Frontal cortex (tissue), 4 donors: Measurements from ENCODE around the gene FAM156B. TPM values are rescaled to one million over a fixed set of nuclear protein-coding genes. Genes with fewer than 3 reads are reported as not detected.
"Not testable (repeated sequence)": the region's sequence is repeated elsewhere in the genome, so short reads cannot be mapped to it uniquely, and the experiment has no call there.

Experiments
- DNase-seq, 2 donors: peaks; one replicate each; pipeline ENCODE4 v3.0.0; 2012; ENCODE audit warnings: low spot score in 2 of 2
- FAIRE-seq: peaks from 2 replicates; lab custom pipeline; 2012; peaks lifted over from hg19 to GRCh38; lab: Jason Lieb, UNC
- total RNA-seq: library from RNA; depleted of rRNA; stranded (reverse); fragments of >200 nt; gene quantifications from one replicate; pipeline ENCODE4 v1.2.3, GENCODE V29; 2014
- donor health status: control.
- donor health status: control.
- donor health status: control.

FAM156B gene
- total RNA-seq, 1 donor from 2014 or later, result 22.0 TPM

- FAIRE-seq, DNase-seq: not testable (repeated sequence)
Observed at GRCh38 chrX:52913681-52914080, 16.6 kb downstream of the FAM156B start.

GRCh38 chrX:52914704-52915103, 17.6 kb downstream of the FAM156B start:
- DNase-seq, FAIRE-seq: not testable (repeated sequence)

GRCh38 chrX:52923781-52924241, 26.7 kb downstream of the FAM156B start:
- DNase-seq (no peak), FAIRE-seq (no peak)

DNA sequence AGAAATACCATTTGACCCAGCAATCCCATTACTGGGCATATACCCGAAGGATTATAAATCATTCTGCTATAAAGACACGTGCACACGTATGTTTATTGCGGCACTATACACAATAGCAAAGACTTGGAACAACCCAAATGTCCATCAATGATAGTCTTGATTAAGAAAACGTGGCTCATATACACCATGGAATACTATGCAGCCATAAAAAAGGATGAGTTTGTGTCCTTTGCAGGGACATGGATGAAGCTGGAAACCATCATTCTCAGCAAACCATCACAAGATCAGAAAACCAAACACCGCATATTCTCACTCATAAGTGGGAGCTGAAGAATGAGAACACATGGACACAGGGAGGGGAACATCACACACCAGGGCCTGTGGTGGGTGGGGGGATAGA, 33.1 kb downstream of the FAM156B start:
- not testable (repeated sequence) for DNase-seq, FAIRE-seq

DNA sequence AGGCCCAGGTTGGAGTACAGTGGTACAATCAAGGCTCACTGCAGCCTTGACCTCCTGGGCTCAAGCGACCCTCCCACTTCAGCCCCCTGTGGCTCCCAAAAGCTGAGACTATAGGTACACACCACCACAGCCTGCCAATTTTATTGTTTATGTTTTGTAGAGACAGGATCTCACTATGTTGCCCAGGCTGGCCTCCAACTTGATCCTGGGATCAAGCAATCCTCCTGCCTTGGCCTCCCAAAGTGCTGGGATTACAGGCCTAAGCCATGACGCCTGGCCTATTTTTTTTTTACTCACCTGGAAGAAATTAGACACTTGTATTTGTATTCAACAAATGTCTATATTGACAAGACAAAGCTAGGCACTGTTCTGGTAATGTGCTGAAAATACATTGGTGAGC, 36.1 kb downstream of the FAM156B start:
- DNase-seq, result no peak

GRCh38 chrX:52933976-52934703, 37.0 kb downstream of the FAM156B start:
- DNase-seq (no peak), FAIRE-seq (no peak)

More for the DNA sequence above, 36.1 kb downstream of the FAM156B start:
- no peak for FAIRE-seq

GRCh38 chrX:52934704-52935469, 37.8 kb downstream of the FAM156B start:
- FAIRE-seq, result no peak
- DNase-seq, result peak; percentile 74 to 75

DNA sequence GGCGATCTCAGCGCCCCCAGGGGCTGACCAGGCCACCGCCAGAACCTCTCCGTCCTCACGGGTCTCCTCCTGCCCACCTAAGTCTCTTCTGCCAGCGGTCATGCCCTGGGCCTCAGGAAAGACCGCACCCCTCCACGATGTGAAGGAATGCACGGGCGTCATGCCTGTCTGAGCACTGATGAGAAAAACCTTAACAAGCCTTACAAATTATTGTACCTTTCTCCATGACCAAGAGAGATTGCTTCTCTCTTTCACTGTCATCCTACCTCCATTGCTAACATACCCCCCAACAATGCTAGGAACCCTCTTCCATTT, 38.3 kb downstream of the FAM156B start:
- not testable (repeated sequence) for FAIRE-seq, DNase-seq

GRCh38 chrX:52940704-52941103, 43.6 kb downstream of the FAM156B start:
- DNase-seq, FAIRE-seq: not testable (repeated sequence)

- not testable (repeated sequence) for DNase-seq, FAIRE-seq
Observed at GRCh38 chrX:52941728-52942127, 44.6 kb downstream of the FAM156B start.

DNA sequence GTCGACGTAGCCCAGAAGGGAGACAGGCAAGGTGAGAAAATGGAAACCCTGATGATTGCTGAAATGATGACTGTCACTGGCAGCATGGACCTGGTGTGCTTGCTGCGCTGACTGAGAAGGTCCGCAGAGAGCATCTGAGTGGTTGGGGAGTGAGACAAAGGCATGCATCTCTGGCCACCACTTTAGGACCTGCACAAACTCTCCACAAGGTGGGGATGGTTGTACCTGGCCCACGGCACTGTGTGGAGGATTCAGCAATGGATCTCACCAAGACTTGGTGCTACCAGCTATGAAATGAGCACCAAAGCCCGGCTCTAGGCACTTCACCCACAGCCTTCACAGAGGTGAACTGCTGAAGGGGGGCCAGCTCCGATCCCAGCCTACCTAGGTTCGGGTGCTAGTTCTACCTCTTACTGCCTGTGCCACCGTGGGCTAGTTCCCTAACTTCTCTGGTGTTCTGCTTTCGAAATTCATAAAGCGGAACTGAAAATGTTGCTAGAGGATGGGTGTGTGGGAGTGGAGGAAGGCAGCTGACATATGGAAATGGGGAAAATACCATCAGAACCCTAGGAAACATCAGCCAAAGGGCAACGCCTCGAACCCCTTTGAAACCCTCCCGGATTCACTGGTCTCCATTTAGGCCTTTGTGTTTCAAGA, 48.8 kb downstream of the FAM156B start:
- DNase-seq, FAIRE-seq: not testable (repeated sequence)

DNA sequence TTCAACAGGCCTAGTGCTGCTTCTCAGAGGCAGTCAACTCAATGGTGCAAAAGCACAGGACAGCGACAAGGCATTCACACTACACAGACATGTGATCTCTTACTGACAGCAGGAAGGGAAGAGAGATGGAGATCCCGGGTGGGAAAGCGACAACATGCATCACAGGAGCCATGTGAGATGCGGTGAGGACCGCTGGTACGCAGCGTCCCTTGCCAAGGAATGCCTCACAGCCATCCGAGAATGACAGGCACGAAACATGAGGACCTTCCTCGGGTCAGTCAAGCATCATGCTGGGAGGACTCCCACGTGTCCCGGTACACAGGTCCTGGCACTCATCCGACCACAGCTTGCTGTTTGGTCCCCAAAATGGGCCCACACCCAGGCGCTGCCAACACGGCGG, 50.4 kb downstream of the FAM156B start:
- FAIRE-seq, DNase-seq: not testable (repeated sequence)

DNA sequence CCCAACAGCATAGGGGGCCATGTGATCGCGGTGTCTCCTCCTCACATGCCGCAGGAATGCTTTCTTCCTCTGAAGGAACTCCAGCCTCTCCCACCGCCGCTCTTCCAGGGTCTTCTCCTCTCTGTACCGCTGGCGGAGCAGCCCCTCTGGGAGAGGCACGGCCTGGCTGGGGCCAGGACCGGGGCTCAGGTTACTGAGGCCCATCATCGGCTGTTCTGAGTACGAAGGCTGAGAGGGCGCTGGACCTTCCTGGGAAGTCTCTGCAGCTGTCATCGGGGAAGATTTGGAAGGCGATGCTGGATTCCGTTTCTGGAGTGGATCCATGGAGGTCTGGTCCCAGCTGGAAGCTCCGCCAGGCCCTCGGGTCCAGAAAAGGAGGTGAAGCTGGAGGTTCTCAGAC, 51.1 kb downstream of the FAM156B start:
- DNase-seq, FAIRE-seq: not testable (repeated sequence)

DNA sequence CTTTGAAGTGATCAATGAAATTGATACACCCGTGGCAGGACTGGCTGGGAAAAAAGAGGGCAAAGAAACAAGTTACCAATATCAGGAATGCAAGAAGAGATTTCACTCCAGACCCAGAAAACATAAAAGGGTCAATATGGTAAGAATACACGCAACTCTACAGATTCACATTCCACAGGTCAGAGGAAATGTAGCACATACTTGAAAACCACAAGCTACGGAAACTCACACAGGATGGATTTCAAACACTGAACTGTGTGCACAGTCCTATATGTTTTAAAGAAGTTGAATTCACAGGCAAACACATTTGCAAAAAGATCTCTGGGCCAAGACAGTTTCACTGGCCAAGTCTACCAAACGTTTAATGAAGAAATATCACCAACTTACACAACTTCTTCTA, 52.2 kb downstream of the FAM156B start:
- FAIRE-seq, DNase-seq: not testable (repeated sequence)

DNA sequence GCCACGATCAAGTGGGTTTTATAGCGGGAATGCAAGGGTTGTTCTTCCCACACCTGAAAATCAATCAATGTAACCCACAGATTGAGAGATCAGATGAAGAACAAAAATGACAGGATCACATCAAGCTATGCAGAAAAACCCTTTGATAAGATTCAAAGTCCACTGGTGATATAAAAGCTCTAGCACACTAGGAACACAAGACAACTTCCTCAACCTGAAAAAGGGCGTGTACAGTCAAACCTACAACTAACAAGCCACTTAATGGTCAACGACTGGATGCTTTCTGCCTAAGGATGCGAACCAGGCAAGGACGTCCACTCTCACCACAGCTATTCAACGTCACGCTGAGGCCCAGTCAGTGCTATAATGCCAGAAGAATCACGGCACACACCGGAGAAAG, 52.8 kb downstream of the FAM156B start:
- not testable (repeated sequence) for FAIRE-seq, DNase-seq

Other genes with a start within 250 kb of the FAM156B start
- not detected for gene SSX7, start 242.4 kb upstream of the FAM156B start, total RNA-seq
- not detected for gene SSX2, start 190.2 kb upstream of the FAM156B start, total RNA-seq
- gene SSX2B, start 146.1 kb upstream of the FAM156B start, total RNA-seq, result not detected
- not detected for gene SPANXN5, start 99.9 kb upstream of the FAM156B start, total RNA-seq
- not detected for gene XAGE5, start 86.0 kb upstream of the FAM156B start, total RNA-seq
- not detected for gene XAGE3, start 29.2 kb upstream of the FAM156B start, total RNA-seq
- 6.5 TPM for gene FAM156A, start 61.2 kb downstream of the FAM156B start, total RNA-seq
- 21.2 TPM for gene GPR173, start 151.5 kb downstream of the FAM156B start, total RNA-seq
- gene TSPYL2, start 185.0 kb downstream of the FAM156B start, total RNA-seq, result 10.2 TPM
- 22.8 TPM for gene KANTR, start 196.8 kb downstream of the FAM156B start, total RNA-seq